CD4-positive, CD25-positive, alpha-beta regulatory T cell (primary cell): Measurements from ENCODE around the gene FEV. TPM values are rescaled to one million over a fixed set of nuclear protein-coding genes. Genes with fewer than 3 reads are reported as not detected.

ENCODE experiments used
- ATAC-seq, 2 donors: fragments of 150-1000 bp; cut with Tn5 transposase; one replicate each; pipeline ENCODE4 v1.10.0; 2021; ENCODE audit warnings: low read depth in 2 of 2, moderate number of reproducible peaks in 2 of 2, moderate library complexity in 1 of 2
- DNase-seq, 3 donors: peaks; one replicate each; pipeline versions ENCODE4 v3.0.0 to v3.0.0-alpha.2; 2012 to 2022; ENCODE audit warnings: mixed read lengths in 1 of 3
- H3K27ac ChIP-seq: one replicate; pipeline ENCODE4 v1.7.0; 2013; ENCODE audit warnings: mild to moderate bottlenecking, low read length; ENCODE audit not compliant: insufficient read depth, poor library complexity, severe bottlenecking
- H3K27me3 ChIP-seq: one replicate; pipeline ENCODE4 v1.7.0; 2013; ENCODE audit warnings: low read length; ENCODE audit not compliant: control insufficient read depth, insufficient read depth
- H3K36me3 ChIP-seq: one replicate; pipeline ENCODE4 v1.7.0; 2013; ENCODE audit warnings: mild to moderate bottlenecking, low read length, moderate library complexity; ENCODE audit not compliant: control insufficient read depth, insufficient read depth
- H3K4me1 ChIP-seq: 2 replicates; pipeline ENCODE4 v1.7.0; 2013; ENCODE audit warnings: mild to moderate bottlenecking, low read length; ENCODE audit not compliant: insufficient read depth, control insufficient read depth, poor library complexity, severe bottlenecking
- H3K4me3 ChIP-seq: one replicate; pipeline ENCODE4 v1.7.0; 2013; ENCODE audit warnings: low read depth, mild to moderate bottlenecking, low read length, moderate library complexity
- H3K9me3 ChIP-seq, 2 experiments: 1 replicate in 1 of 2; 2 replicates in 1 of 2; pipeline ENCODE4 v1.7.0; 2013; ENCODE audit warnings: low read length in 2 of 2, mild to moderate bottlenecking in 1 of 2, moderate library complexity in 1 of 2; ENCODE audit not compliant: control insufficient read depth in 2 of 2
- H3K27ac Mint-ChIP-seq, 3 donors: one replicate each; pipeline ENCODE4 v1.8.0; 2020 to 2022; ENCODE audit warnings: mild to moderate bottlenecking in 3 of 3, mixed read lengths in 3 of 3, moderate library complexity in 2 of 3
- H3K27me3 Mint-ChIP-seq: one replicate; pipeline ENCODE4 v1.8.0; 2022; ENCODE audit warnings: mild to moderate bottlenecking, mixed read lengths
- H3K36me3 Mint-ChIP-seq: one replicate; pipeline ENCODE4 v1.8.0; 2020; ENCODE audit warnings: mixed read lengths
- H3K4me1 Mint-ChIP-seq, 4 donors: one replicate each; pipeline ENCODE4 v1.8.0; 2020 to 2022; ENCODE audit warnings: mixed read lengths in 4 of 4, mild to moderate bottlenecking in 1 of 4
- H3K4me3 Mint-ChIP-seq, 4 donors: one replicate each; pipeline ENCODE4 v1.8.0; 2020 to 2022; ENCODE audit warnings: mild to moderate bottlenecking in 4 of 4, mixed read lengths in 4 of 4, moderate library complexity in 3 of 4
- H3K9me3 Mint-ChIP-seq, 7 donors: one replicate each; pipeline ENCODE4 v1.8.0; 2020 to 2022; ENCODE audit warnings: mixed read lengths in 7 of 7, mild to moderate bottlenecking in 3 of 7, moderate library complexity in 2 of 7
- polyA plus RNA-seq, 4 donors: library from polyadenylated mRNA; unstranded; fragments of 300-500 nt; fragmentation: Illumina TruSeq; gene quantifications; one replicate each; pipeline ENCODE4 v1.2.3, GENCODE V29; 2021
- total RNA-seq: library from RNA; stranded (reverse); gene quantifications from one replicate; pipeline ENCODE4 v1.2.3, GENCODE V29; 2022

FEV gene
- total and polyA plus RNA-seq, 5 donors from 2014 or later, result not detected

GRCh38 chr2:218988650-218989049 is 3.7 kb upstream of the FEV start:
- Mint-ChIP-seq H3K36me3 (no peaks in the 10 kb centered on the region), H3K27me3 (peaks cover 85% of the 10 kb centered on the region), H3K9me3 (peaks cover 0 to 7% (median 0%) of the 10 kb centered on the region in 7 donors), H3K4me1 (peaks cover 0 to 23% (median 3%) of the 10 kb centered on the region in 4 donors), H3K27ac (no peak overlapping the region), H3K4me3 (no peak overlapping the region)
- no peak for DNase-seq
- Histone ChIP-seq H3K4me3 (no peak overlapping the region), H3K36me3 (no peaks in the 10 kb centered on the region), H3K27me3 (peaks cover 44% of the 10 kb centered on the region), H3K27ac (no peak overlapping the region), H3K9me3 (no peaks in the 10 kb centered on the region), H3K4me1 (peaks cover 21% of the 10 kb centered on the region)
- ATAC-seq, result no peak

GRCh38 chr2:218988164-218988563 is 3.2 kb upstream of the FEV start:
- DNase-seq (no peak), ATAC-seq (no peak)
- H3K4me1 Mint-ChIP-seq, result peaks cover 0 to 28% (median 8%) of the 10 kb centered on the region in 4 donors
- Histone ChIP-seq H3K4me1 (peaks cover 17% of the 10 kb centered on the region), H3K27ac (no peak overlapping the region), H3K36me3 (no peaks in the 10 kb centered on the region), H3K9me3 (no peaks in the 10 kb centered on the region), H3K27me3 (peaks cover 44% of the 10 kb centered on the region), H3K4me3 (no peak overlapping the region)
- H3K4me3 Mint-ChIP-seq, result no peak overlapping the region
- H3K27me3 Mint-ChIP-seq, result peaks cover 89% of the 10 kb centered on the region
- H3K36me3 Mint-ChIP-seq, result no peaks in the 10 kb centered on the region
- H3K27ac Mint-ChIP-seq, result no peak overlapping the region
- H3K9me3 Mint-ChIP-seq, result peaks cover 0 to 7% (median 0%) of the 10 kb centered on the region in 7 donors

GRCh38 chr2:218986148-218986761 is 1.3 kb upstream of the FEV start:
- H3K36me3 ChIP-seq, result no peaks in the 10 kb centered on the region
- peaks cover 82% of the 10 kb centered on the region for H3K27me3 Mint-ChIP-seq
- no peak overlapping the region for H3K27ac ChIP-seq
- peaks cover 0 to 7% (median 0%) of the 10 kb centered on the region in 7 donors for H3K9me3 Mint-ChIP-seq
- peak overlapping the region in 1 of 4 donors; percentile 13 for H3K4me3 Mint-ChIP-seq
- ATAC-seq, result no peak
- H3K9me3 ChIP-seq, result no peaks in the 10 kb centered on the region
- H3K36me3 Mint-ChIP-seq, result no peaks in the 10 kb centered on the region
- H3K4me1 ChIP-seq, result peaks cover 25% of the 10 kb centered on the region
- no peak for DNase-seq
- H3K4me1 Mint-ChIP-seq, result peaks cover 2 to 33% (median 10%) of the 10 kb centered on the region in 4 donors
- H3K27me3 ChIP-seq, result peaks cover 45% of the 10 kb centered on the region
- no peak overlapping the region for H3K27ac Mint-ChIP-seq
- no peak overlapping the region for H3K4me3 ChIP-seq

GRCh38 chr2:218985325-218986091 is 524 bp upstream of the FEV start:
- no peak for DNase-seq
- Histone ChIP-seq H3K36me3 (no peaks in the 10 kb centered on the region), H3K27ac (no peak overlapping the region), H3K27me3 (peaks cover 40% of the 10 kb centered on the region), H3K9me3 (no peaks in the 10 kb centered on the region), H3K4me3 (no peak overlapping the region), H3K4me1 (peaks cover 31% of the 10 kb centered on the region)
- H3K27me3 Mint-ChIP-seq, result peaks cover 81% of the 10 kb centered on the region
- H3K36me3 Mint-ChIP-seq, result no peaks in the 10 kb centered on the region
- H3K9me3 Mint-ChIP-seq, result peaks cover 0 to 7% (median 0%) of the 10 kb centered on the region in 7 donors
- peak overlapping the region in 1 of 4 donors; percentile 13 for H3K4me3 Mint-ChIP-seq
- H3K4me1 Mint-ChIP-seq, result peaks cover 3 to 35% (median 12%) of the 10 kb centered on the region in 4 donors
- H3K27ac Mint-ChIP-seq, result no peak overlapping the region
- ATAC-seq, result no peak

GRCh38 chr2:218984239-218985020 is 554 bp downstream of the FEV start:
- Mint-ChIP-seq H3K36me3 (no peaks in the 10 kb centered on the region), H3K4me1 (peaks cover 3 to 39% (median 17%) of the 10 kb centered on the region in 4 donors), H3K4me3 (peak overlapping the region in 2 of 4 donors; percentile 52 to 53), H3K9me3 (peaks cover 0 to 4% (median 0%) of the 10 kb centered on the region in 7 donors), H3K27me3 (peaks cover 81% of the 10 kb centered on the region), H3K27ac (no peak overlapping the region)
- Histone ChIP-seq H3K4me3 (no peak overlapping the region), H3K4me1 (peaks cover 38% of the 10 kb centered on the region), H3K36me3 (no peaks in the 10 kb centered on the region), H3K27me3 (peaks cover 37% of the 10 kb centered on the region), H3K27ac (no peak overlapping the region), H3K9me3 (no peaks in the 10 kb centered on the region)
- ATAC-seq, result no peak
- no peak for DNase-seq

- H3K9me3 ChIP-seq, result no peaks in the 10 kb centered on the region
- Mint-ChIP-seq H3K27me3 (peaks cover 80% of the 10 kb centered on the region), H3K4me3 (no peak overlapping the region), H3K27ac (no peak overlapping the region), H3K4me1 (peaks cover 3 to 39% (median 18%) of the 10 kb centered on the region in 4 donors), H3K9me3 (peaks cover 0 to 4% (median 0%) of the 10 kb centered on the region in 7 donors), H3K36me3 (no peaks in the 10 kb centered on the region)
- peaks cover 32% of the 10 kb centered on the region for H3K27me3 ChIP-seq
- H3K27ac ChIP-seq, result no peak overlapping the region
- DNase-seq, result no peak
- no peak overlapping the region for H3K4me3 ChIP-seq
- H3K4me1 ChIP-seq, result peaks cover 38% of the 10 kb centered on the region
- H3K36me3 ChIP-seq, result no peaks in the 10 kb centered on the region
- ATAC-seq, result no peak
These were observed 1.1 kb downstream of the FEV start for GRCh38 chr2:218983934-218984238.

- Histone ChIP-seq H3K9me3 (no peaks in the 10 kb centered on the region), H3K4me1 (peaks cover 38% of the 10 kb centered on the region), H3K27ac (no peak overlapping the region), H3K36me3 (no peaks in the 10 kb centered on the region), H3K4me3 (no peak overlapping the region), H3K27me3 (peaks cover 28% of the 10 kb centered on the region)
- Mint-ChIP-seq H3K4me3 (peak overlapping the region in 1 of 4 donors; percentile 32), H3K27me3 (peaks cover 75% of the 10 kb centered on the region), H3K4me1 (peaks cover 3 to 39% (median 18%) of the 10 kb centered on the region in 4 donors), H3K9me3 (peaks cover 0 to 4% (median 0%) of the 10 kb centered on the region in 7 donors), H3K27ac (no peak overlapping the region), H3K36me3 (no peaks in the 10 kb centered on the region)
- no peak for ATAC-seq
- no peak for DNase-seq
These were observed 1.6 kb downstream of the FEV start for GRCh38 chr2:218983263-218983933.
